PC-9 (cell line): Measurements from ENCODE around the gene DGKE. TPM values are rescaled to one million over a fixed set of nuclear protein-coding genes. Genes with fewer than 3 reads are reported as not detected.

Experiments
- BruUV-seq: library from RNA; stranded (reverse); fragments of 400-500 nt; replicated peaks from 2 replicates; lab custom pipeline; 2021; lab: Mats Ljungman, UMichigan
- CTCF ChIA-PET: fragments of 300-600 bp; sonication (Branson Sonifier 250); formaldehyde crosslinking; loops from one replicate; lab custom pipeline; 2022; ENCODE audit warnings: antibody characterized with exemption; lab: Charles Lee
- POLR2A ChIA-PET: fragments of 300-600 bp; sonication (Branson Sonifier 250); formaldehyde crosslinking; loops from one replicate; lab custom pipeline; 2022; ENCODE audit warnings: antibody characterized with exemption; ENCODE audit not compliant: unreplicated experiment; lab: Charles Lee
- DNase-seq, 2 experiments: peaks; one replicate each; pipeline versions ENCODE4 v3.0.0 to v3.0.0-alpha.2; 2015 to 2022; ENCODE audit warnings: mixed read lengths in 1 of 2
- H2AFZ ChIP-seq: fragments of 200-600 bp; sonication (generic); 2 replicates; pipeline ENCODE4 v1.8.1; 2017; ENCODE audit warnings: antibody characterized with exemption
- H3F3A ChIP-seq: fragments of 200-600 bp; sonication (generic); 2 replicates; pipeline ENCODE4 v1.8.1; 2017; ENCODE audit warnings: antibody characterized with exemption, mild to moderate bottlenecking, low read depth; ENCODE audit not compliant: insufficient read depth
- H3K27ac ChIP-seq: fragments of 200-600 bp; sonication (generic); 2 replicates; pipeline ENCODE4 v1.6.1; 2016; ENCODE audit warnings: mixed run types
- H3K27me3 ChIP-seq: fragments of 200-600 bp; sonication (generic); 2 replicates; pipeline ENCODE4 v1.6.1; 2016; ENCODE audit warnings: low read depth, mixed run types; ENCODE audit not compliant: insufficient read depth
- H3K36me3 ChIP-seq: fragments of 200-600 bp; sonication (generic); 2 replicates; pipeline ENCODE4 v1.6.1; 2016; ENCODE audit warnings: low read depth, mixed run types
- H3K4me1 ChIP-seq: fragments of 200-600 bp; sonication (generic); replicated peaks from 2 replicates; pipeline ENCODE4 v1.6.1; 2016; ENCODE audit warnings: mixed run types; ENCODE audit not compliant: insufficient read depth
- H3K4me2 ChIP-seq: fragments of 200-600 bp; sonication (generic); 2 replicates; pipeline ENCODE4 v1.6.1; 2017; ENCODE audit warnings: mixed run types
- H3K4me3 ChIP-seq: fragments of 200-600 bp; sonication (generic); 2 replicates; pipeline ENCODE4 v1.6.1; 2016; ENCODE audit warnings: mixed run types
- H3K79me2 ChIP-seq: fragments of 200-600 bp; sonication (generic); 2 replicates; pipeline ENCODE4 v1.6.1; 2017; ENCODE audit warnings: low read depth, mixed run types
- H3K9me2 ChIP-seq: fragments of 200-600 bp; sonication (generic); 2 replicates; pipeline ENCODE4 v1.8.1; 2017; ENCODE audit warnings: mild to moderate bottlenecking; ENCODE audit not compliant: insufficient read depth
- H3K9me3 ChIP-seq: fragments of 200-600 bp; sonication (generic); 2 replicates; pipeline ENCODE4 v1.8.1; 2016; ENCODE audit warnings: low read depth; ENCODE audit not compliant: insufficient read depth
- H4K20me1 ChIP-seq: fragments of 200-600 bp; sonication (generic); 2 replicates; pipeline ENCODE4 v1.8.1; 2017; ENCODE audit not compliant: insufficient read depth
- EZH2 ChIP-seq: fragments of 200-600 bp; sonication (generic); IDR thresholded peaks from 2 replicates; pipeline ENCODE4 v1.8.0; 2017; ENCODE audit warnings: antibody characterized with exemption, low read depth
- intact Hi-C: fragments of 100-400 bp; cut with micrococcal nuclease; formaldehyde crosslinking; loops from one replicate; pipeline ENCODE4 v1.10.0; 2022; ENCODE audit not compliant: unreplicated experiment
- total RNA-seq: library from RNA; stranded (reverse); gene quantifications from 2 replicates; pipeline ENCODE4 v1.2.3, GENCODE V29; 2021
- TF ChIP-seq, protein P1 (sequence below): fragments of 200-600 bp; sonication (generic); conservative IDR thresholded peaks from 2 replicates; pipeline ENCODE4 v1.6.1; 2017; ENCODE audit warnings: mixed run types, antibody characterized with exemption, mild to moderate bottlenecking, moderate library complexity

The DGKE gene
- total RNA-seq, 1 experiment from 2014 or later: 11.0 TPM

DNA sequence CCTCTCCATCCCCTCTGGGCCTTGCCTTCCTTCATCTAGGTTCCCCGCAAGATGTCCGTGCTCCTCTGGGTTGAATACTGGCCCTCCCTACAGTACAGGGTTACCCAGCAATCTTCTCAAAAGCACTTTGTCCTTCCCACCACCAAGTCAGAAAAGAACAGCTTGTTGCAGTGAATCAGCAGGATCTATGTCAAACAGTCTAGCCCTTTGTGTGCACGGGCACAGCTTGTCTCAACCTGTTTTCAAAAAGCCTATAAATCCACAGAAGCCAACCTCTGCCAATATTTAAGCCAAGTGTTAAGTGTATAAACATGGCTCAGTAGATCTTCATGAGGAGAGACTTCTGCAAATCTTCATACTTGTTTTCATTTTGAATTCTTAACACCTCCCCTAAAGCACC lies 25.4 kb upstream of the DGKE start:
- CTCF ChIA-PET: no interaction called here
- Histone ChIP-seq H2AFZ (no peak overlapping the region), H4K20me1 (no peaks in the 10 kb centered on the region), H3K27me3 (no peaks in the 10 kb centered on the region), H3K4me2 (no peak overlapping the region), H3K9me2 (no peaks in the 10 kb centered on the region), H3K9me3 (no peaks in the 10 kb centered on the region), H3K27ac (no peak overlapping the region), H3K79me2 (no peaks in the 10 kb centered on the region), H3K4me1 (no peaks in the 10 kb centered on the region), H3F3A (no peaks in the 10 kb centered on the region), H3K36me3 (no peaks in the 10 kb centered on the region), H3K4me3 (no peak overlapping the region)
- POLR2A ChIA-PET: no interaction called here
- intact Hi-C loops: no loop called here
- TF ChIP-seq EZH2: no peak
- TF ChIP-seq, protein P1, sequence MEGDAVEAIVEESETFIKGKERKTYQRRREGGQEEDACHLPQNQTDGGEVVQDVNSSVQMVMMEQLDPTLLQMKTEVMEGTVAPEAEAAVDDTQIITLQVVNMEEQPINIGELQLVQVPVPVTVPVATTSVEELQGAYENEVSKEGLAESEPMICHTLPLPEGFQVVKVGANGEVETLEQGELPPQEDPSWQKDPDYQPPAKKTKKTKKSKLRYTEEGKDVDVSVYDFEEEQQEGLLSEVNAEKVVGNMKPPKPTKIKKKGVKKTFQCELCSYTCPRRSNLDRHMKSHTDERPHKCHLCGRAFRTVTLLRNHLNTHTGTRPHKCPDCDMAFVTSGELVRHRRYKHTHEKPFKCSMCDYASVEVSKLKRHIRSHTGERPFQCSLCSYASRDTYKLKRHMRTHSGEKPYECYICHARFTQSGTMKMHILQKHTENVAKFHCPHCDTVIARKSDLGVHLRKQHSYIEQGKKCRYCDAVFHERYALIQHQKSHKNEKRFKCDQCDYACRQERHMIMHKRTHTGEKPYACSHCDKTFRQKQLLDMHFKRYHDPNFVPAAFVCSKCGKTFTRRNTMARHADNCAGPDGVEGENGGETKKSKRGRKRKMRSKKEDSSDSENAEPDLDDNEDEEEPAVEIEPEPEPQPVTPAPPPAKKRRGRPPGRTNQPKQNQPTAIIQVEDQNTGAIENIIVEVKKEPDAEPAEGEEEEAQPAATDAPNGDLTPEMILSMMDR: no peak
- no peak for DNase-seq
- BruUV-seq: no TSS peak

DNA sequence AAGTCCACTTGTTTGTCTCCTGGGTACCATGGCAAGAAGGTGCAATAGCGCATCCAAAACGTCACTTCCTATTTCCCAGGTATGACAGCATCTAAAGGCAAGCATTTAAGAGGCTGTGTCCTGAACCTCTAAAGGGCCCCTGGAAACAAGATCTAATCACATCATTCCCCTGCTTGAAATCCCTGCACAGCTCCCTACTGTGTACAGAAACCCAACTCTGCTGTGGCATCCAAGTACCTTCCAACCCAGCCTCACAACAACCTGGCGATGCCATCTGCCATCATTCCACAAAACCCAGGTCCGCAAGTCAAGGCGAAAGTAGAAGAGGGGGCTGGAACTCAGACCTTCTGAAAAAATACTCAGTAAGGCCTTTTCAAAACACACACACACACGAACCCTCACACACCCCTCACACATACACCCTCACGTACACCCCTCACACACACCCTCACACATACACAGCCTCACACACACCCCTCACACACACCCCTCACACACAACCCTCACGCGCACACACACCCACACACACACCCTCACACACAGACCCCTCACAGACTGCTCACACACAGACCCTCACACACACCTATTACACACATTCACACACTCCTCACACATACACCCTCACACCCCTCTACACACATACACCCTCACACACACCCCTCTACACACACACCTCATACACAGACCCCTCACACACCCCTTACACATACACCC lies 24.7 kb upstream of the DGKE start:
- H3K36me3 ChIP-seq: no peaks in the 10 kb centered on the region
- TF ChIP-seq EZH2: no peak
- TF ChIP-seq, protein P1: no peak
- intact Hi-C loops: no loop called here
- no peaks in the 10 kb centered on the region for H3K79me2 ChIP-seq
- ChIA-PET CTCF (no interaction called here), POLR2A (no interaction called here)
- no peaks in the 10 kb centered on the region for H3K9me2 ChIP-seq
- no peaks in the 10 kb centered on the region for H3K9me3 ChIP-seq
- H3F3A ChIP-seq: no peaks in the 10 kb centered on the region
- no peak overlapping the region for H2AFZ ChIP-seq
- BruUV-seq: no TSS peak
- no peak for DNase-seq
- no peak overlapping the region for H3K27ac ChIP-seq
- no peaks in the 10 kb centered on the region for H3K27me3 ChIP-seq
- no peak overlapping the region for H3K4me3 ChIP-seq
- H3K4me1 ChIP-seq: no peaks in the 10 kb centered on the region
- no peak overlapping the region for H3K4me2 ChIP-seq
- H4K20me1 ChIP-seq: no peaks in the 10 kb centered on the region

DNA sequence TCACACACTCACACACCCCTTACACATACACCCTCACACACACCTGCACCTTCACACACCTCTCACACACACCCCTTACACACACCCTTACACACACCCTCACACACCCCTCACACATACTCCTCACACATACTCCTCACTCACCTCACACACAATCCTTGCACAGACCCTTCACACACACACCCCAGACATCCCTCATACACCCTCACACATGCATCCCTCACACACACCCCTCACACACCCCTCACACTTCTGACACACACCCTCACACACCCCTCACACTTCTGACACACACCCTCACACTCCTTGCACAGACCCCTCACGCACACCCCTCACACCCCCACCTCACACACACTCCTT lies 24.2 kb upstream of the DGKE start:
- Histone ChIP-seq H3F3A (no peaks in the 10 kb centered on the region), H3K4me3 (no peak overlapping the region), H4K20me1 (no peaks in the 10 kb centered on the region), H2AFZ (no peak overlapping the region), H3K27me3 (no peaks in the 10 kb centered on the region), H3K4me2 (no peak overlapping the region), H3K9me2 (no peaks in the 10 kb centered on the region), H3K27ac (no peak overlapping the region), H3K4me1 (no peaks in the 10 kb centered on the region), H3K36me3 (no peaks in the 10 kb centered on the region), H3K9me3 (no peaks in the 10 kb centered on the region), H3K79me2 (no peaks in the 10 kb centered on the region)
- no TSS peak for BruUV-seq
- no peak for DNase-seq
- intact Hi-C loops: no loop called here
- ChIA-PET CTCF (no interaction called here), POLR2A (no interaction called here)
- no peak for TF ChIP-seq EZH2
- TF ChIP-seq, protein P1: no peak
